GM12874 (cell line): ENCODE results near the gene PTTG1IP.

ENCODE experiments used
- CTCF ChIP-seq: IDR thresholded peaks from 2 replicates; pipeline ENCODE4 v1.5.1; 2011; ENCODE audit warnings: low read depth, mild to moderate bottlenecking, control low read depth, low read length, moderate library complexity; ENCODE audit not compliant: insufficient read depth

The PTTG1IP gene

GRCh38 chr21:44895859-44896258, 22.4 kb upstream of the PTTG1IP start:
- TF ChIP-seq CTCF = no peak

GRCh38 chr21:44894687-44895302, 21.3 kb upstream of the PTTG1IP start:
- no peak for TF ChIP-seq CTCF

- no peak for TF ChIP-seq CTCF
Measured at GRCh38 chr21:44893948-44894656, 20.6 kb upstream of the PTTG1IP start.

GRCh38 chr21:44893278-44893556, 19.7 kb upstream of the PTTG1IP start:
- no peak for TF ChIP-seq CTCF

GRCh38 chr21:44892536-44893277, 19.2 kb upstream of the PTTG1IP start:
- TF ChIP-seq CTCF = peak; percentile 93

GRCh38 chr21:44892095-44892494, 18.6 kb upstream of the PTTG1IP start:
- no peak for TF ChIP-seq CTCF

GRCh38 chr21:44891631-44892031, 18.1 kb upstream of the PTTG1IP start:
- no peak for TF ChIP-seq CTCF
